ENCODE data around the gene ASIC5. TPM values are rescaled to one million over a fixed set of nuclear protein-coding genes. Genes with fewer than 3 reads are reported as not detected.
A peak's percentile ranks its signal among the peaks of the same experiment; 100 is the strongest.

Gene ASIC5
- polyA plus RNA-seq, 1 of the 3 experiments (the other 2 are of a cell fraction): not detected

GRCh38 chr4:155787113-155787710 is 78.9 kb downstream of the ASIC5 start:
- Histone ChIP-seq H3K9me2 (no peaks in the 10 kb centered on the region), H3K79me2 (ENCODE audit: insufficient read depth) (no peaks in the 10 kb centered on the region), H4K20me1 (ENCODE audit: insufficient read depth) (no peaks in the 10 kb centered on the region), H3K36me3 (replicated peaks in 1 of 2; ENCODE audit: control insufficient read depth in 1 of 2, insufficient read depth in 2 of 2, low read length in 1 of 2) (no peaks in the 10 kb centered on the region), H2AFZ (ENCODE audit: low read depth) (no peak overlapping the region; the same call in 1 of the 2 replicates), H3K4me2 (no peak overlapping the region), H3F3A (replicated peaks; ENCODE audit: insufficient read depth) (no peaks in the 10 kb centered on the region), H3K27me3 (ENCODE audit: insufficient read depth) (no peaks in the 10 kb centered on the region), H3K9me3 (no peaks in the 10 kb centered on the region), H3K4me1 (ENCODE audit: control insufficient read depth in 1 of 2, insufficient read depth in 2 of 2, low read depth in 1 of 2, low read length in 1 of 2) (no peaks in the 10 kb centered on the region; a peak in 1 of 4 replicates), H3K4me3 (ENCODE audit: low read depth in 2 of 2, low read length in 1 of 2) (no peak overlapping the region; a peak in 1 of 4 replicates), H3K27ac (ENCODE audit: low read depth in 2 of 2, low read length in 1 of 2) (no peak overlapping the region), H3K9ac (no peak overlapping the region)
- WGBS (ENCODE audit: low lambda C conversion rate): 12% methylated on average over 5 of the region's 5 CpGs
- POLR2A ChIA-PET: no interaction called here
- CTCF ChIA-PET: interaction anchor here (0.6 to 2.1 kb wide), 35 partner anchors 9 to 980 kb away, joined by 3 to 27 read pairs (median 4); partner anchors contain the start of gene GUCY1B1
- DNase-seq: peak; percentile 65
- TF ChIP-seq, protein P1, sequence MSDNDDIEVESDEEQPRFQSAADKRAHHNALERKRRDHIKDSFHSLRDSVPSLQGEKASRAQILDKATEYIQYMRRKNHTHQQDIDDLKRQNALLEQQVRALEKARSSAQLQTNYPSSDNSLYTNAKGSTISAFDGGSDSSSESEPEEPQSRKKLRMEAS (IDR thresholded peaks at IDR 0.05; ENCODE audit: low read depth): no peak
- TF ChIP-seq EP300 (IDR thresholded peaks at IDR 0.05; ENCODE audit: borderline replicate concordance in 1 of 2, low read depth in 1 of 2, low read length in 1 of 2) (no peak), PBX3 (IDR thresholded peaks at IDR 0.05) (no peak), POLR2AphosphoS5 (IDR thresholded peaks at IDR 0.05; ENCODE audit: low read depth, low read length) (no peak), FOSL2 (IDR thresholded peaks at IDR 0.05; ENCODE audit: borderline replicate concordance, low read depth) (no peak), SMC3 (IDR thresholded peaks at IDR 0.05; ENCODE audit: low read depth, low read length) (peak; percentile 87), TAF1 (IDR thresholded peaks at IDR 0.05; ENCODE audit: borderline replicate concordance, low read depth, low read length) (no peak), RFX5 (IDR thresholded peaks at IDR 0.05; ENCODE audit: low read length) (no peak), RXRA (IDR thresholded peaks at IDR 0.05; ENCODE audit: borderline replicate concordance, low read depth) (no peak), RAD21 (IDR thresholded peaks at IDR 0.05; ENCODE audit: low read length) (peak; percentile 96), CTCF (IDR thresholded peaks at IDR 0.05) (peak; percentile 87), GATA2 (CRISPR knock-in tag; IDR thresholded peaks at IDR 0.05) (no peak), YY1 (IDR thresholded peaks at IDR 0.05; ENCODE audit: low read depth) (peak; percentile 89; the same call in 1 of the 2 replicates), NRF1 (IDR thresholded peaks at IDR 0.05; ENCODE audit: low read depth, low read length) (no peak), USF1 (IDR thresholded peaks at IDR 0.05; ENCODE audit: borderline replicate concordance, low read depth) (no peak), RCOR1 (IDR thresholded peaks at IDR 0.05; ENCODE audit: low read length) (no peak), MXI1 (IDR thresholded peaks at IDR 0.05; ENCODE audit: low read depth, low read length) (no peak), TEAD4 (IDR thresholded peaks at IDR 0.05; ENCODE audit: borderline replicate concordance, insufficient read depth) (no peak), NFIC (IDR thresholded peaks at IDR 0.05; ENCODE audit: borderline replicate concordance) (no peak), FOXJ3 (CRISPR knock-in tag; IDR thresholded peaks at IDR 0.05) (no peak), MEF2A (IDR thresholded peaks at IDR 0.05; ENCODE audit: borderline replicate concordance, low read depth) (no peak), EZH2phosphoT487 (IDR thresholded peaks at IDR 0.05; ENCODE audit: borderline replicate concordance, low read depth) (no peak)
- TF ChIP-seq, protein P2, sequence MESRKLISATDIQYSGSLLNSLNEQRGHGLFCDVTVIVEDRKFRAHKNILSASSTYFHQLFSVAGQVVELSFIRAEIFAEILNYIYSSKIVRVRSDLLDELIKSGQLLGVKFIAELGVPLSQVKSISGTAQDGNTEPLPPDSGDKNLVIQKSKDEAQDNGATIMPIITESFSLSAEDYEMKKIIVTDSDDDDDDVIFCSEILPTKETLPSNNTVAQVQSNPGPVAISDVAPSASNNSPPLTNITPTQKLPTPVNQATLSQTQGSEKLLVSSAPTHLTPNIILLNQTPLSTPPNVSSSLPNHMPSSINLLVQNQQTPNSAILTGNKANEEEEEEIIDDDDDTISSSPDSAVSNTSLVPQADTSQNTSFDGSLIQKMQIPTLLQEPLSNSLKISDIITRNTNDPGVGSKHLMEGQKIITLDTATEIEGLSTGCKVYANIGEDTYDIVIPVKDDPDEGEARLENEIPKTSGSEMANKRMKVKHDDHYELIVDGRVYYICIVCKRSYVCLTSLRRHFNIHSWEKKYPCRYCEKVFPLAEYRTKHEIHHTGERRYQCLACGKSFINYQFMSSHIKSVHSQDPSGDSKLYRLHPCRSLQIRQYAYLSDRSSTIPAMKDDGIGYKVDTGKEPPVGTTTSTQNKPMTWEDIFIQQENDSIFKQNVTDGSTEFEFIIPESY (IDR thresholded peaks at IDR 0.05; ENCODE audit: borderline replicate concordance, low read depth): no peak
- TF ChIP-seq, protein P3, sequence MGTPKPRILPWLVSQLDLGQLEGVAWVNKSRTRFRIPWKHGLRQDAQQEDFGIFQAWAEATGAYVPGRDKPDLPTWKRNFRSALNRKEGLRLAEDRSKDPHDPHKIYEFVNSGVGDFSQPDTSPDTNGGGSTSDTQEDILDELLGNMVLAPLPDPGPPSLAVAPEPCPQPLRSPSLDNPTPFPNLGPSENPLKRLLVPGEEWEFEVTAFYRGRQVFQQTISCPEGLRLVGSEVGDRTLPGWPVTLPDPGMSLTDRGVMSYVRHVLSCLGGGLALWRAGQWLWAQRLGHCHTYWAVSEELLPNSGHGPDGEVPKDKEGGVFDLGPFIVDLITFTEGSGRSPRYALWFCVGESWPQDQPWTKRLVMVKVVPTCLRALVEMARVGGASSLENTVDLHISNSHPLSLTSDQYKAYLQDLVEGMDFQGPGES (IDR thresholded peaks at IDR 0.05; ENCODE audit: low read depth, low read length): no peak
